Endometrial microvascular endothelial cells (primary cell): ENCODE data around the gene SFTA2. TPM values are rescaled to one million over a fixed set of nuclear protein-coding genes. Genes with fewer than 3 reads are reported as not detected.
"Not testable (repeated sequence)": the region's sequence is repeated elsewhere in the genome, so short reads cannot be mapped to it uniquely, and the experiment has no call there.

Experiments
- in situ Hi-C: cut with HindIII; loops from 2 replicates; pipeline ENCODE4 v1.10.0; 2017; ENCODE audit warnings: low sequenced_read_pairs, low pct_unique_long_range_greater_than_20kb; ENCODE audit errors: inconsistent ontology term
- total RNA-seq: library from RNA; depleted of rRNA; stranded (reverse); fragments of >200 nt; gene quantifications from one replicate; pipeline ENCODE4 v1.2.3, GENCODE V29; 2015; ENCODE audit errors: inconsistent ontology term

SFTA2 gene
- total RNA-seq, 1 donor from 2014 or later, result not detected

- in situ Hi-C loops, result no loop called here
Measured at GRCh38 chr6:30947231-30947630, 15.3 kb upstream of the SFTA2 start.

- in situ Hi-C loops, result no loop called here
Measured at GRCh38 chr6:30945281-30945680, 13.3 kb upstream of the SFTA2 start.

- in situ Hi-C loops, result no loop called here
Measured at GRCh38 chr6:30944051-30944450, 12.1 kb upstream of the SFTA2 start.

- in situ Hi-C loops, result no loop called here
Measured at GRCh38 chr6:30942338-30943060, 10.5 kb upstream of the SFTA2 start.

- in situ Hi-C loops, result no loop called here
Measured at GRCh38 chr6:30940361-30940986, 8.5 kb upstream of the SFTA2 start, which contains the start of gene MUCL3. MUCL3 (plus strand) TSS chr6:30940973; CDS start chr6:30941000, 27 bp downstream.

GRCh38 chr6:30939473-30939872 lies 7.5 kb upstream of the SFTA2 start:
- in situ Hi-C loops, result no loop called here

GRCh38 chr6:30938730-30939129 lies 6.8 kb upstream of the SFTA2 start:
- in situ Hi-C loops, result no loop called here

GRCh38 chr6:30937265-30937664 lies 5.3 kb upstream of the SFTA2 start:
- in situ Hi-C loops, result no loop called here

GRCh38 chr6:30935018-30935417 lies 3.0 kb upstream of the SFTA2 start:
- in situ Hi-C loops, result no loop called here

GRCh38 chr6:30932665-30933365 lies 845 bp upstream of the SFTA2 start:
- in situ Hi-C loops, result no loop called here

- in situ Hi-C loops, result no loop called here
Measured at GRCh38 chr6:30931272-30931671, 698 bp downstream of the SFTA2 start.

GRCh38 chr6:30930506-30930905 lies 1.5 kb downstream of the SFTA2 start:
- in situ Hi-C loops, result no loop called here

GRCh38 chr6:30928677-30929076 lies 3.3 kb downstream of the SFTA2 start:
- in situ Hi-C loops, result no loop called here

- in situ Hi-C loops, result not testable (repeated sequence)
Measured at GRCh38 chr6:30927080-30927479, 4.9 kb downstream of the SFTA2 start.

- in situ Hi-C loops, result no loop called here
Measured at GRCh38 chr6:30926644-30927043, 5.3 kb downstream of the SFTA2 start.

GRCh38 chr6:30924040-30924627 lies 7.8 kb downstream of the SFTA2 start:
- in situ Hi-C loops, result not testable (repeated sequence)

GRCh38 chr6:30922447-30922852 lies 9.5 kb downstream of the SFTA2 start:
- in situ Hi-C loops, result no loop called here

- in situ Hi-C loops, result no loop called here
Measured at GRCh38 chr6:30918670-30919069, 13.3 kb downstream of the SFTA2 start.

- in situ Hi-C loops, result no loop called here
Measured at GRCh38 chr6:30917487-30917886, 14.5 kb downstream of the SFTA2 start.

- in situ Hi-C loops, result no loop called here
Measured at GRCh38 chr6:30917041-30917440, 14.9 kb downstream of the SFTA2 start.
